Natural killer cell treated with Interleukin-12 subunit alpha and Interleukin-12 subunit beta and Interleukin-15 and Interleukin-18, amount 100 ng/mL, for 72 hours (primary cell): ENCODE data around the gene EPAS1. TPM values are rescaled to one million over a fixed set of nuclear protein-coding genes. Genes with fewer than 3 reads are reported as not detected.

ENCODE experiments used
- ATAC-seq, 2 donors: fragments of 150-1000 bp; cut with Tn5 transposase in 1 of 2; sonication (Bioruptor Pico), chemical (Tn5 transposase) in 1 of 2; 2 replicates each; pipeline ENCODE4 v1.10.0; 2021
- DNase-seq: peaks from one replicate; pipeline ENCODE4 v3.0.0; 2022; ENCODE audit warnings: low spot score
- H3K27ac Mint-ChIP-seq, 2 donors: 1 replicate in 1 of 2; 2 replicates in 1 of 2; pipeline ENCODE4 v1.8.0; 2022; ENCODE audit warnings: mixed read lengths in 2 of 2, mild to moderate bottlenecking in 1 of 2, moderate library complexity in 1 of 2
- H3K27me3 Mint-ChIP-seq, 2 donors: 1 replicate in 1 of 2; 2 replicates in 1 of 2; pipeline ENCODE4 v1.8.0; 2022; ENCODE audit warnings: mixed read lengths in 2 of 2
- H3K36me3 Mint-ChIP-seq: one replicate; pipeline ENCODE4 v1.8.0; 2022; ENCODE audit warnings: mixed read lengths
- H3K4me1 Mint-ChIP-seq, 2 donors: 1 replicate in 1 of 2; 2 replicates in 1 of 2; pipeline ENCODE4 v1.8.0; 2022; ENCODE audit warnings: low read depth in 2 of 2, mixed read lengths in 2 of 2, mild to moderate bottlenecking in 1 of 2
- H3K4me3 Mint-ChIP-seq: one replicate; pipeline ENCODE4 v1.8.0; 2022; ENCODE audit warnings: mixed read lengths
- H3K9me3 Mint-ChIP-seq: 2 replicates; pipeline ENCODE4 v1.8.0; 2022; ENCODE audit warnings: mixed read lengths
- total RNA-seq, 2 donors: library from RNA; stranded (reverse); gene quantifications; one replicate each; pipeline ENCODE4 v1.2.3, GENCODE V29; 2022

The EPAS1 gene
- total RNA-seq, 2 donors from 2014 or later, result 7.5 to 84.7 TPM

DNA sequence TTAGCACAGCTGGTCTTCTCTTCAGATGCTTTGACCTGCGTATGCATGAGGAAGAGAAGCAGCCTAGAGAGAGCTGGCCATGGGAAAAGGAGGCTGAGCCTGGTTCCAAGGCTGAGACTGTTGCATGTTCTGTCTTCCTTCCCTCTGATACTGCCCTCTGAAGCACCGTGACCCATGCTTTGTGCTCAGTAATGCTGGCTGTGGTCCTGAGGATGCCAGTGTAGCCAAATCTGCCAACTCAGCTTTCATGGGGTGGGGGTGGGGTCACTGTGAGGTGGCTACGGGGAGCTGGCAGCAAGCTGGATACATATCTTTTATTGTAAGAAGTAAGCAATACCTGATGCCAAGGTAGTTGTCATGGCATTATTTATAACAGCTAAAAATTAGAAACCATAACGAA, 41.5 kb downstream of the EPAS1 start:
- ATAC-seq (no peak), DNase-seq (no peak)
- Mint-ChIP-seq H3K4me3 (no peak overlapping the region), H3K27ac (no peak overlapping the region), H3K9me3 (no peaks in the 10 kb centered on the region), H3K4me1 (peaks cover 0 to 6% of the 10 kb centered on the region in 2 donors), H3K36me3 (no peaks in the 10 kb centered on the region), H3K27me3 (peaks cover 11 to 37% of the 10 kb centered on the region in 2 donors)

- Mint-ChIP-seq H3K4me1 (peaks cover 0 to 6% of the 10 kb centered on the region in 2 donors), H3K9me3 (no peaks in the 10 kb centered on the region), H3K27ac (no peak overlapping the region), H3K36me3 (no peaks in the 10 kb centered on the region), H3K27me3 (peaks cover 11 to 35% of the 10 kb centered on the region in 2 donors), H3K4me3 (no peak overlapping the region)
- DNase-seq (no peak), ATAC-seq (no peak)
Measured at GRCh38 chr2:46339200-46339599, 42.0 kb downstream of the EPAS1 start.

DNA sequence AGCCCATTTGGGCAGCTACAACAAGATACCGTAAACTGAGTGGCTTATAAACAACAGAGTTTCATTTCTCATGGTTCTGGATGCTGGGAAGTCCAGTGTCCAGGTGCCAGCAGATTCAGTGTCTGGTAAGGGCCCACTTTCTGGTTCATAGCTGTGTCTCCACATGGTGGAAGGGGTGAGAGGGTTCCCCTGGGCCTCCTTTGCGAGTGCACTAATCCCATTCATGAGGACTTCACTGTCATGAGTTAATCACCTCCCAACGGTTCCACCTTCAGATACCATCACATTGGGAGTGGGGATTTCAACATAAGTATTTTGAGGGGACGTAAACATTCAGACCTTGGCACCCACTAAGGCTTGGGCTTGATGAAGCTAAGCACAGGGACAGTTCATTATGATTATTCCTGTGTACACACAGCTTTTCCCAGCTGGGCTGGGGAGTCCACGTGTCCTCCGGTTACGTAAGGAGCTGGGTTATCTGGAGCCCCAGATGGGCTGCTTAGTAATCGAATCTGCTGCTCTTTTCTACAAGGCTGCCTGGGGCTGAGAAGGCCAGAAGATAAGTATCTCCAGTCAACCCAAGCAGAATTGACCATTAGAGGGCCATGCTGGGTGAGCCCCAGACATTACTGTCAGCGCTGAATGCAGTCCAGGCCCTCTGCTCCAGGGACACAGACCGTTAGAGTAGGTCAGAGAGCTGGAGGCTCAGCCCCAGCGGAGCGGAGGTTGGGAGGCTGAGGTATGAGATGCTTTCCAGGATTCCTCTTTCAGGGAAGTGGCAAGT, 42.7 kb downstream of the EPAS1 start:
- Mint-ChIP-seq H3K27ac (no peak overlapping the region), H3K36me3 (no peaks in the 10 kb centered on the region), H3K9me3 (no peaks in the 10 kb centered on the region), H3K27me3 (peaks cover 7 to 29% of the 10 kb centered on the region in 2 donors), H3K4me3 (no peak overlapping the region), H3K4me1 (no peaks in the 10 kb centered on the region)
- DNase-seq (no peak), ATAC-seq (no peak)

DNA sequence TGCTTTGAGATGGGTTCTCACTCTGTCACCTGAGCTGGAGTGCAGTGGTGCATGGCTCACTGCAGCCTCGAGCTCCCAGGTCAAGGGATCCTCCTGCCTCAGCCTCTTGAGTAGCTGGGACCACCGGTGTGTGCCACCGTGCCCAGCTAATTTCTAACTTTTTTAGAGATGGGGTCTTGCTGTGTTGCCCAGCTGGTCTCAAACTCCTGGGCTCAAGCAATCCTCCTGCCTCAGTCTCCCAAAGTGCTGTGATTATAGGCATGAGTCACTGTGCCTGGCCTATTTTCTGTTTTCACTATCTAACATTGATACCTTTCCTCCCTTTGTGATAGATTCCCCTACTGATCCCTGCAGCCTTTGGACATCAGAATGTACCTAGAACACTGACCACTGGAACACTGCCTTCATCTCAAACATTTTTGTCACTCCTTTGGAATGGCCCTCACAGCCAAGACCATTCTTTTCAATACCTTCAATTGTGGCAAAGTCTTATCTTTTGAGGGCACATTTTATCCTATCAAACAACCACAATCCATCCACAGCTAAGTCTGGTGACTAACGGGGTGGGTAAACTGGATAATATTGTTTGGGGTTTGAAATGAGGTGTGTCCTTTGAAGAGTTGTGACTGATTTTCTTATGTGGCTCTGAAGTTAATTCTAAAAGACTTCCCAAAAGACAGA, 43.7 kb downstream of the EPAS1 start:
- DNase-seq (no peak), ATAC-seq (no peak)
- H3K9me3 Mint-ChIP-seq, result no peaks in the 10 kb centered on the region
- no peaks in the 10 kb centered on the region for H3K36me3 Mint-ChIP-seq
- H3K27me3 Mint-ChIP-seq, result peaks cover 7 to 29% of the 10 kb centered on the region in 2 donors
- no peak overlapping the region for H3K4me3 Mint-ChIP-seq
- no peak overlapping the region for H3K27ac Mint-ChIP-seq
- H3K4me1 Mint-ChIP-seq, result no peaks in the 10 kb centered on the region

GRCh38 chr2:46342566-46343315, 45.5 kb downstream of the EPAS1 start:
- DNase-seq (no peak), ATAC-seq (no peak)
- peaks cover 4 to 14% of the 10 kb centered on the region in 2 donors for H3K27me3 Mint-ChIP-seq
- H3K27ac Mint-ChIP-seq, result no peak overlapping the region
- peaks cover 0 to 2% of the 10 kb centered on the region in 2 donors for H3K4me1 Mint-ChIP-seq
- H3K4me3 Mint-ChIP-seq, result no peak overlapping the region
- H3K9me3 Mint-ChIP-seq, result no peaks in the 10 kb centered on the region
- no peaks in the 10 kb centered on the region for H3K36me3 Mint-ChIP-seq

GRCh38 chr2:46344706-46345105, 47.5 kb downstream of the EPAS1 start:
- Mint-ChIP-seq H3K27me3 (peaks cover 4 to 14% of the 10 kb centered on the region in 2 donors), H3K4me3 (no peak overlapping the region), H3K9me3 (no peaks in the 10 kb centered on the region), H3K27ac (no peak overlapping the region), H3K4me1 (peaks cover 0 to 4% of the 10 kb centered on the region in 2 donors), H3K36me3 (no peaks in the 10 kb centered on the region)
- DNase-seq, result no peak
- no peak for ATAC-seq

GRCh38 chr2:46345775-46346174, 48.6 kb downstream of the EPAS1 start:
- ATAC-seq, result no peak
- Mint-ChIP-seq H3K27ac (no peak overlapping the region), H3K4me3 (no peak overlapping the region), H3K9me3 (no peaks in the 10 kb centered on the region), H3K4me1 (peaks cover 6 to 10% of the 10 kb centered on the region in 2 donors), H3K27me3 (peaks cover 4 to 14% of the 10 kb centered on the region in 2 donors), H3K36me3 (no peaks in the 10 kb centered on the region)
- DNase-seq, result no peak

DNA sequence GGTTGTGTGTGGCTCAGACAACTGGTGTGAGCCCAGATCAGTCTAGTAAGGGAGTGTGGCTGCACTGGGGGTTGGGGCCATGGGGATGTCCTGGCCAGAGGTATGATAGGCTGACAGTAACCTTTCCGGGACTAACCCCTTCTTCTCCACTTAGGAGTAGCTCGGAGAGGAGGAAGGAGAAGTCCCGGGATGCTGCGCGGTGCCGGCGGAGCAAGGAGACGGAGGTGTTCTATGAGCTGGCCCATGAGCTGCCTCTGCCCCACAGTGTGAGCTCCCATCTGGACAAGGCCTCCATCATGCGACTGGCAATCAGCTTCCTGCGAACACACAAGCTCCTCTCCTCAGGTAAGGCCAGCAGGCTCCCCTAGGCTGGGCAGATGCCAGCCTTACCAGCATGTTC, 49.5 kb downstream of the EPAS1 start:
- ATAC-seq (no peak), DNase-seq (no peak)
- Mint-ChIP-seq H3K4me1 (peaks cover 15 to 20% of the 10 kb centered on the region in 2 donors), H3K4me3 (no peak overlapping the region), H3K27me3 (peaks cover 4 to 14% of the 10 kb centered on the region in 2 donors), H3K9me3 (no peaks in the 10 kb centered on the region), H3K27ac (no peak overlapping the region), H3K36me3 (no peaks in the 10 kb centered on the region)

DNA sequence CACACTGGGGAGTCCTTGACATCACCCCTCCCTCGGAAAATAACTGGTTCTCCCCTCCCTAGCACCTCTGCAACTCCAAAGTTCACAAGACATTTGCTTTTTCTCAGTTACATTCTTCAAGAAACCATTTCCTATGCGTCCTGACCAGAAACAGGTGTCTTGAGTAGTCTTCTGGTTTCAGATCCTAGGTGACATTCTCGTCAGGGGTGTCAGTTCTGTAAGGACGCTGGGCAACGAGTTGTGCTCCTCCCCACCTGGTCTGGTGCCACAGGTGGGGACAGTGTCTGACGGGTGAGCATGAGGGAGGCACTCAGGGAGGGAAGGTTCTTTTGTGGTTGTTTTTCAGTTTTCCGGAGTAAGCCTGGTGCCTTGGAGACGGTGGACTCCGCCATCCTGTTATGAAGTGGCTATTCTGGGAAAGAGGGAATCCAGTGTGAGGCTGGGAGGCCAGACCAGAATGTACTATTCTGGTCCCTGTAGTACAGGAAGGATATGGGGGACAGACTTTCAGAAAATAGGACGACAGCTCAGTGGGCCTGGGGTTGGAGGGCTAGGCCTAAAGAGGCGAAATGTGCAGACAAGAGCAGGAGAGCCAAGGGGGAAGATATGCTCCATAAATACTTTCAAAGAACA, 50.6 kb downstream of the EPAS1 start:
- H3K4me1 Mint-ChIP-seq, result peaks cover 22 to 26% of the 10 kb centered on the region in 2 donors
- ATAC-seq (no peak), DNase-seq (no peak)
- H3K27me3 Mint-ChIP-seq, result peaks cover 2 to 6% of the 10 kb centered on the region in 2 donors
- H3K4me3 Mint-ChIP-seq, result no peak overlapping the region
- no peaks in the 10 kb centered on the region for H3K36me3 Mint-ChIP-seq
- no peaks in the 10 kb centered on the region for H3K9me3 Mint-ChIP-seq
- no peak overlapping the region for H3K27ac Mint-ChIP-seq

- H3K36me3 Mint-ChIP-seq, result no peaks in the 10 kb centered on the region
- H3K4me1 Mint-ChIP-seq, result peaks cover 22 to 26% of the 10 kb centered on the region in 2 donors
- no peaks in the 10 kb centered on the region for H3K9me3 Mint-ChIP-seq
- DNase-seq (no peak), ATAC-seq (no peak)
- no peak overlapping the region for H3K4me3 Mint-ChIP-seq
- H3K27me3 Mint-ChIP-seq, result no peaks in the 10 kb centered on the region
- H3K27ac Mint-ChIP-seq, result no peak overlapping the region
Measured at GRCh38 chr2:46349115-46349547, 51.9 kb downstream of the EPAS1 start.

DNA sequence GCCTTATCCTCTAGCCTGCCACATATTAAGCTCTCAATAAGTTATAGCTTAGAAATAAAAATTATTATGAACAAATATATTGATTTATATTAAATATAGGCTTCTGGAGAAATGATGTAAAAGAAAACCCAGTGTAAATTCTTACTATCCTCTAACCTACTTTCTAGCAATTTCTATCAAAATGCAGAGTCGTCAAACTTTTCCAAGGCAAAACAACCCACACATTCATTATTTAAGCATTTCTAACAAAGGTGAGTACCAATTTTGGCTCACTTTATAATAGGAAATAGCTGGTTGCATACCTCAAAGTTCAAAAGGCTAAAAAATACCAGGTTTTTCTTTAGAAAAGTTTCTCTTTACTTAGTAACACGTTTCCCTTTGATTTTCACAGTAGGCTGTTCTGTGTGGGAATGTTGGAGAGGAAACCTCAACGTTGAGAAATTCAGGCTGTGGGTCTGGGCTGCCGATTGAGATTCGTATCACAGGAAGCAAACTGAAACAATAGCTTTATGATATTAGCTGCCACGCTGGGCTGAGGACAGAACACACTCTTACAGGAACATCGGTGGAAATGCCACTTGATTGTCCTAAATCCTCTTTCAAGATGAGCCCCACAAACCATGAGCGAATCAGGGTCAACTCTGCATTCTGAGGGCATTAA, 53.0 kb downstream of the EPAS1 start:
- Mint-ChIP-seq H3K36me3 (no peaks in the 10 kb centered on the region), H3K4me1 (peaks cover 22 to 26% of the 10 kb centered on the region in 2 donors), H3K4me3 (peak overlapping the region; percentile 77), H3K27ac (peak overlapping the region; percentile 83 to 87), H3K27me3 (no peaks in the 10 kb centered on the region), H3K9me3 (no peaks in the 10 kb centered on the region)
- no peak for DNase-seq
- ATAC-seq, result no peak

DNA sequence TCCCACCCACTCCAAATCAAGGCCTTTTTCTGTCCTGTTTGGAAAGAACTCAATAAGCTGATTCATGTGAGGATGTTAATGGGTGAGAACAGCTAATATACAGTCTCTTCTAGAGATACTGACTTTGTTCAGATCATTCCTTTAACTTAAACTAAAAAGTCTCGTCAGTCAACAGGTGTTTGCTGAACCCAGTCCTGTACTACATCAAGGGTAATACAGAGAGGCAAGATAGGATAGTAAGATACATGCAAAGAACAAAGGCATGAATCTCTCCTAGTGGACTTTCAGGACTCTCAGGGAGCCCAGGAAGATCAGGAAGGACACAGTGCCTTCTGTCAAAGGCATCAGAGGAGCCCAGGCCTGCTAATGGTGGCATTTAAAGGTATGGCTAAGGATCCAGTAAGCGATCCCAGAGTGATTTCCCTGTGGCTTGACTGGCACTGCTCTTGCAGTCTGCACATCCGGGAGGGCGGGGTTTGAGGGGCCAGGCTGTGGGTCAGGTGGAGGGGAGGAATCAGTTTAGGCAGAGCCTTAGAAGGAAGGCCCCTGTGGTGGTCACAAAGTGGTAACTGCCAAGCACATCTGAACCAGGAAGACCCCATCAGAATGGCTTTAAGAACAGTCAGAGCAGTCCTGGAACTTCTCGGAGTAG, 54.0 kb downstream of the EPAS1 start:
- Mint-ChIP-seq H3K9me3 (no peaks in the 10 kb centered on the region), H3K4me1 (peaks cover 22 to 26% of the 10 kb centered on the region in 2 donors), H3K4me3 (peak overlapping the region; percentile 77), H3K36me3 (no peaks in the 10 kb centered on the region), H3K27me3 (no peaks in the 10 kb centered on the region), H3K27ac (peak overlapping the region; percentile 83 to 87)
- no peak for DNase-seq
- ATAC-seq, result peak; percentile 28 to 55

GRCh38 chr2:46351750-46352138, 54.5 kb downstream of the EPAS1 start:
- H3K36me3 Mint-ChIP-seq, result no peaks in the 10 kb centered on the region
- H3K27ac Mint-ChIP-seq, result peak overlapping the region; percentile 83 to 87
- H3K4me1 Mint-ChIP-seq, result peaks cover 22 to 29% of the 10 kb centered on the region in 2 donors
- H3K4me3 Mint-ChIP-seq, result peak overlapping the region; percentile 77
- H3K27me3 Mint-ChIP-seq, result no peaks in the 10 kb centered on the region
- peak; percentile 77 for DNase-seq
- peak; percentile 82 to 84 for ATAC-seq
- H3K9me3 Mint-ChIP-seq, result no peaks in the 10 kb centered on the region
